Measurements from ENCODE around the gene SUSD4.

DNA sequence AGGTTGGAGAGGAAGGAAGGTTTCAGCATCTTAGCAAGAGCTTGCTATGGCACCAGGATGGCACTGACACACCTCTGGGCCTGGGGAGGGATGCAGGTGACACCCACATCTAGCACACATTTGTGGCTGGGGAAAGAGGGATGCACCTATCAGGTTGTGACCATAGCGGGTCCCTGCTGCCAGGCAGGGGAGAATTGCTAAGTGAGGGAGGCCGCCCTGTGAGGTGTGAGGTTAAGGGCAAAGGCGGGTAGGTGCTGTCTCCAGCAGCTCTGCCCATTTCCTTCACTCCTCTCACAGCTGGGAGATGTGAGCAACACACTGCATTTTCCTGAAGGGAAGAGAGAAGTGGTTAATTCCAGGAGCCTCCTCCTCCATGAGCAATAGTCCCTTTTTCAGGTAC lies 137.7 kb downstream of the SUSD4 start:
- no peak for TF ChIP-seq CTCF (IDR thresholded peaks at IDR 0.05 in 2 of 3, conservative IDR thresholded peaks at IDR 0.05 in 1 of 3; ENCODE audit: control insufficient read depth in 2 of 3, extremely low read depth in 1 of 3, insufficient read depth in 1 of 3, low read depth in 3 of 3, low read length in 3 of 3)
- TF ChIP-seq POLR2AphosphoS5 (IDR thresholded peaks at IDR 0.05; ENCODE audit: low read length): no peak
- no peak for TF ChIP-seq MXI1 (IDR thresholded peaks at IDR 0.05; ENCODE audit: low read depth, low read length)
- TF ChIP-seq CEBPB (IDR thresholded peaks at IDR 0.05; ENCODE audit: borderline replicate concordance in 1 of 2, low read depth in 2 of 2, low read length in 2 of 2): no peak
- no peak for TF ChIP-seq TAF1 (IDR thresholded peaks at IDR 0.05; ENCODE audit: borderline replicate concordance, low read depth, low read length)
- no peak for TF ChIP-seq EP300 (IDR thresholded peaks at IDR 0.05; ENCODE audit: borderline replicate concordance in 1 of 2, control insufficient read depth in 1 of 2, low read depth in 2 of 2, low read length in 2 of 2)
- TF ChIP-seq EZH2 (IDR thresholded peaks at IDR 0.05; ENCODE audit: borderline replicate concordance, control insufficient read depth, low read depth, low read length): no peak
- TF ChIP-seq POLR2AphosphoS2 (IDR thresholded peaks at IDR 0.05; ENCODE audit: low read depth, low read length): no peak
- no peak for TF ChIP-seq GABPA (IDR thresholded peaks at IDR 0.05; ENCODE audit: low read depth)

All from GM12878 (cell line).